HG02840 (cell line): ENCODE measurements around the gene KRTAP4-8.
"Not testable (repeated sequence)": the region's sequence is repeated elsewhere in the genome, so short reads cannot be mapped to it uniquely, and the experiment has no call there.

Experiments used
- ATAC-seq: cut with Tn5 transposase; IDR thresholded peaks from one replicate; pipeline ENCODE4 v1.9.1; 2021; ENCODE audit warnings: mild to moderate bottlenecking, moderate library complexity, moderate number of reproducible peaks; ENCODE audit not compliant: unreplicated experiment, low FRiP score

The KRTAP4-8 gene

DNA sequence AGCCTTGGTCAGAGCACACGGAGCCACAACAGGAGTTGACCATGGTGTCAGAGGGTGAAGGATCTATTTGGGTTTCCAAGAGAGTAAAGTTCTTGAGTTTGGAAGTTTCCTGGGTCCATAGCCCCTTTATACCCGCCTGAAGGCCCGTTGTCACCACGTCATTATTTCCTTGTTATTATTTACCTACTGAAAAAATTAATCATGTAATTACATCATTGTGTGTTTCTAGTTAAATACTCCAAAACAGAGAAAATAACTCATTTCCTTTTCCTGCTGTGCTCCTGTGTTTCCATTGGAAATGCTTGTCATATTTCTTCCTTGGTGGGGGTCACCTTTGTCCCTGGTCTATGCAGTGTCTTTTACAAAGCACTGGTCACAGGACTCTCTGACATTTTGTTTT is at the start of gene KRTAP4-8:
Gene KRTAP4-8, minus strand, starts transcription at position 101 of the 400 bp plus-strand sequence. Its CDS starts 58 bp downstream, at position 43.
- no peak for ATAC-seq

DNA sequence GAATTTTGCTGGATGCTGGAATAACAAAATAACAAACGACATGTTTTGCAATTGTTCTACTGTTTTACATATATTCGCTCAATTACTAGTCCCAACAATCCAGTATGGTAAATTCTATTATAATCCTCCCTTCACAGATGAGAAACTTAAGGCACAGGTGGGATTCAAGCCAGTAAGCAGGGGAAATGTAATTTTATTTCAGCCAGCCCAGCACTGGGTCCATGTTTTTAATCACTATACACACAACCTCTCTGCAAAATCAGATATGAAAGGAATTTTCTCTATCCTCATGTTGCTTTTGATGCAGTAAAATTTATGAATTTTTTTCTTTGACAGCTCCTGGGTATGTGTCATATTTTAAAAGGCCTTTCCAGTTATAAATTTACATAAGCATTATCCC is 47.3 kb upstream of the KRTAP4-8 start:
- no peak for ATAC-seq

DNA sequence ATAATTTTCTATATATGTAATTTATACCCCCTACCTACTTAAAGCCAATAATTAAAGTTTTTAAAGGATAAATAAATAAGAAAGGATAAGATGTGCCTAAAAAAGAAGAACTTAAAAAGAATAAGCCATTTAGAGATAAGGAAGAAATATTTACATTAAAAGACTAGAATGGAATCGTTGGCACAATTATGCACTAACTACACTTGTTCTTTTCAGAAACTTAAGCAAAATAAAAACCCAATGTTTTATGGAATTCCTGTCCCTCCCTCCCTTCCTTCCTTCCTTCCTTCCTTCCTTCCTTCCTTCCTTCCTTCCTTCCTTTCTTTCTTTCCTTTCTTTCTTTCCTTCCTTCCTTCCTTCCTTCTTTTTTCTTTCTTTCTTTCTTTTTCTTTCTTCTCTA is 46.9 kb upstream of the KRTAP4-8 start:
- no peak for ATAC-seq

- no peak for ATAC-seq
These were observed 43.4 kb upstream of the KRTAP4-8 start for GRCh38 chr17:41141361-41141760.

DNA sequence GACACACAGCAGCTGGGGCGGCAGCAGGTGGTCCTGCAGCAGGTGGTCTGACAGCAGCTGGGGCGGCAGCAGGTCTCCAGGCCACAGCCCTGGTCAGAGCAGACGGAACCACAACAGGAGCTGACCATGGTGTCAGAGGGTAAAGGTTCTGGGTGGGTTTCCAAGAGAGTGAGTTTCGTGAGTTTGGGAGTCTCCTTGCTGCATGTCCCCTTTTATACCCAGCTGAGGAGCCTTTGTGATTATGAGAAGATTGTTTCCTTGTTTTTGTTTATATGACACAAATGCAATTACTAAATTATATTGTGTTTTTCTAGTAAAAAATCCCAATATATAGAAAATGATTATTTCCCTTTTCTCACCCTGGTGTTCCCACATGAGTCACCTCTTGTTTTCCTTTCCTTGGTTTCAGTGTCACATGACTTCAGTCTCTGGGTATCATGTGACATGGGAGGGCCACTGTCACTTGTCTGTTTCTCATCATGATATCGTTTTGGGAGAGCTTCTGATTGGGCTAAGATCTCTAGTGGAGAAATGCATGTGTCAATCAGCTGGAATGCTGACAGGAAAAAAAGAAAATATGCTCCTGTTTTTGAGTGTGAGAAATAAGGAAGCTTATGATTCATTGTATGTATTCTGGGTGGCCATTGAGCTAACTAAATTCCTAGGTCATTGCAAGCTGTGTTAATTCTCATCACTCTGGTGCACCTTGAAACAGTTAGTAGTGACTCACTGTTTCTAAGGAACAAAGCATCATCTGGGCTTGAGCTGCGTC is 42.6 kb upstream of the KRTAP4-8 start, which contains the start of gene KRTAP4-6:
Gene KRTAP4-6, minus strand, starts transcription at position 185 of the 772 bp plus-strand sequence. Its CDS starts 57 bp downstream, at position 128.
- no peak for ATAC-seq

DNA sequence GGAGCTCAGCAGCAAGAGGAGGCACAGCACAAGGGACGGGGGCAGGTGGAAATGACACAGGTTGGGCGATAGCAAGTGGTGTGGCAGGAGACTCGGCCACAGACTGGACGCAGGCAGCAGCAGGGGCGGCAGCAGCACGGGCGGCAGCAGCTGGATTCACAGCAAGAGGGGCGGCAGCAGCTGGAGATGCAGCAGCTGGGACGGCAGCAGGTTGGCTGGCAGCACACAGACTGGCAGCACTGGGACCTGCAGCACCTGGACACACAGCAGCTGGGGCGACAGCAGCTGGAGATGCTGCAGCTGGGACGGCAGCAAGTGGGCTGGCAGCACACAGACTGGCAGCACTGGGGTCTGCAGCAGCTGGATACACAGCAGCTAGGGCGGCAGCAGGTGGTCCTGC is 41.9 kb upstream of the KRTAP4-8 start:
- ATAC-seq: not testable (repeated sequence)

DNA sequence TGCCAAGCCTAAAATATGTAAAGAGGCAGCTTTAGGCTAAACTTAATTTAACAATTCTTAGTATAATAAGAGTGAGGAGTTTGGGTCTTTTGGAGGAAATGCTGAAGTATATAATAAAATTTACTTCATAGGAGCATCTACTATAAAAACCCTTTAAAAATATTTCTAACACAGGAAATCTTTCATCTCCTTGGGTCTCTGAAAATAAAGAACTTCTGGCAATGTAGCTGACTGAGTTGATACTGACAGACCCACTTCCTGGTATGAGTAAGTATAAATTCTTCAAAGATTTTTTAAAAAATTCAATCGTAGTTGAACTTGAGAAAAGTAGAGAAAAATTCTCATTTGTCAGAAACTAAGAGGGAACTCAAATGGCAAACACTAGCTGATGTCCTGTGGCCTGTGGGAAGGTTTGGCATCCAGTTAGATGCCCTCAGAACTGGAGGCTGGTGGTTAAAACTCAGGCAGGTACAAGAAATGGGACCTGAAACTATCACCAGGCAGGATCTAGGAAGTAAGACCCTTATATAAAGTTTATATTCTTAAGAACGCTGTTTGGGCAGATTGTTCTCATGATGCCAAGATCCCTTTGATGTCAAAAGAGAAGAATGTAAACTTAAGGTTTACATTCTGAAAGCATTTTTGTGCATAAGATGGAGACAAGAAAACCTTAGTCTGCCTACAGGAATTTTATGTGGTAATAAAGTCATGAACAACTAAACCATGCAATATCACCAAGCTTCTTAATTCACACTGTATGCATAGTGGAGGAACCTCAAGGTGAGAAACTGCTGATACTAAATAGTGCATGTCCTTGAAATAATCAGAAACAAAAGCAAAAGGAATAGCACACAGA is 36.2 kb upstream of the KRTAP4-8 start:
- ATAC-seq: no peak

- ATAC-seq: no peak
These were observed 34.0 kb upstream of the KRTAP4-8 start for GRCh38 chr17:41131979-41132378.

GRCh38 chr17:41127371-41127770 is 29.4 kb upstream of the KRTAP4-8 start:
- ATAC-seq: no peak

DNA sequence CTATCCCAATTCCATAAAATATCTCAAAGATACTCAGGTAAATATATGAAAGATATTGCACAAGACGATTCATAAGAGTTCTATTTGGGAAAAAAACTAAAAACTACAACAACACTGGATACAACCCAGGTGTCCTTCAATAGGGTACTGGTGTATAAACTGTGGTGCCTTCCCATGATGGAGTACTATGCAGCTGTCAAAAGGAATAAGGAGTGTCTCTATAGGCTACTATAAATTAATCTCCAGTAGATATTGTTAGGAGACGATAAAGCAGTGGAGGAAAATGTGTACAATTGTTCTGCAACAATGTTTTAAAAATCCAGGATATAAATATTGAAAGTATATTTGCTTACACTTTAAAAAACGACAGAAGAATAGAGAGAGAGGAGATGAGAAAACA is 28.5 kb upstream of the KRTAP4-8 start:
- ATAC-seq: no peak

DNA sequence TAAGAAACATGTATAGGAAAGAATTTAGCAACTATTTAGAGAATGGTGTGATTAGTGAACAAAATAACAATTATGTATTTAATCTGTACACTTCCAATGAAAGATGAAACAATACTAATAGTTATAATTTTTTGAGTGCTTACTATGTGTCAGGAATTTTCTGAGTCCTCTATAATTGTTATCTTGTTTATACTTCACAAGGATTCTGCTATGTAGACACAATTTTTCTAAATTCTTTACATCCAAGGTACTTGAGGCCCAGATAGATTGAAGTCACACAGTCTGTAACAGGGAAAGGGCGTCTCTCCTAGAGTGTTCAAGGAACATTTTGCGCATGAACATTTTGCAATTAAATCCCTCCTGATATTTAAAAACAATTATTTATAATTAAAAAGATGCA is 27.1 kb upstream of the KRTAP4-8 start:
- ATAC-seq: no peak

GRCh38 chr17:41123991-41124371 is 26.0 kb upstream of the KRTAP4-8 start, which contains the start of gene KRTAP4-12:
Gene KRTAP4-12, minus strand, starts transcription at chr17:41124182. Its CDS starts 60 bp downstream, at chr17:41124122.
- not testable (repeated sequence) for ATAC-seq

- not testable (repeated sequence) for ATAC-seq
These were observed 25.5 kb upstream of the KRTAP4-8 start for GRCh38 chr17:41123292-41123990.

DNA sequence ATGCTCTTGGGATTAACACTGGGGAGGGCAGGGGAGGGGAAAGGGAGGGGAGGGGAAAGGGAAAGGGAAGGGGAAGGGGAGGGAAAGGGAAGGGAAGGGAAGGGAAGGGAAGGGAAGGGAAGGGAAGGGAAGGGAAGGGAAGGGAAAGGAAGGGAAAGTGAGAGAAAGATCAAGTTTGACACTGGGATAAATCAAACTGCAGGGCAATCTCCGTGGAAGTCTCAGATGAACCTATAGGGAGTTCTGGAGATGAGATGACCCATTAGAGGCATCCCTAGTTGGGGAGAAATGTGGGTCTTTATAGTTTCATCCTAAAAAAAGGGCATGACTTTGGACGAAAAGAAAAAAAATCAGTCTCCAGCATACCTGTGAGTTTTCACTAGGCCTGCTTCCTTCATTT is 23.8 kb upstream of the KRTAP4-8 start:
- no peak for ATAC-seq

DNA sequence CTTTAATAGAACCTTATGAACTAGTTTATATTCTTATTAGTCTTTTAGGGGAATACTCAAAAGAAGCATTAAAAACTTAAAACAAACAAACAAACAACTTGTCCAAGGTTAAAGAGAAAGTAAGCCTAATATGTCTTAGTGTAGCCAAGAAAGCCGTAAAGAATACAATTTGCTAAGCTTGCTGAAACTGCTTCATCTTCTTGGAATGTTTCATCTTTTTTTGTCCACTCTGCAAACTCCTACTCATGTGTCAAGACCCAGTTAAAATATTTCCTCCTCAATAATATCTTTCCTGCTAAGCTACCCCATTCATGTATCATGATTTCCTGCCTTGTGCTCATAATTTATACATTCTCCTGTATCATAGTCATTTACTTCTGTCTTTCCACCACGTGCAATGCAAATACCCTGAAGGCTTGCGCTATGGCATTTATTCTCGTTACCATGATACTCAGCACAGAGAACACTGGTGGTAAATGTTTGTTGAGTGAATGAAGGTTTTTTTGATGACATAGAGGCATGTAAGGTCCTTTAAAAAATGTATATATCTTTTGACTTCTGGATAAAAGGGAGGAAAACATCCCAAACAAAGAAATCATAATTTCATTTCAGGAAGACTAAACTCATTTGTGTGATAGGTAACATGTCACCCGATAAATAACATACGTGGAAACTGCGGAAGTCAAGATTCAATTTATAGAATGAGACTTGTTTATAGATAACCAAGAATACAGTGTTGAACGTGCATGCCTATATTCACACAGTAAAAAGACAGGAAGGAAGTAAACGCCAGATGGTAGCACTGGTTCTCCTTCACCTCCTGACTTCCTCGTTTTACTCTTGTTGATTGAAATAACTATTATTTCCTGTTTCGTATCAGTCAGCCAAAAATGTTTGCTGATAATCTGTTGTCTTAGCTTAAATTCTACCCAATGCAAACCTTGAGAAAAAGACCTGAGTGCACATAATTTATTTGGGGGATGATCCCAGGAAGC is 22.1 kb upstream of the KRTAP4-8 start:
- ATAC-seq: not testable (repeated sequence)

- no peak for ATAC-seq
These were observed 20.8 kb upstream of the KRTAP4-8 start for GRCh38 chr17:41118721-41119120.

- not testable (repeated sequence) for ATAC-seq
These were observed 20.0 kb upstream of the KRTAP4-8 start, which contains the start of gene KRTAP4-11 for GRCh38 chr17:41117846-41118386. Gene KRTAP4-11, minus strand, starts transcription at chr17:41118373. Its CDS starts 58 bp downstream, at chr17:41118315.

DNA sequence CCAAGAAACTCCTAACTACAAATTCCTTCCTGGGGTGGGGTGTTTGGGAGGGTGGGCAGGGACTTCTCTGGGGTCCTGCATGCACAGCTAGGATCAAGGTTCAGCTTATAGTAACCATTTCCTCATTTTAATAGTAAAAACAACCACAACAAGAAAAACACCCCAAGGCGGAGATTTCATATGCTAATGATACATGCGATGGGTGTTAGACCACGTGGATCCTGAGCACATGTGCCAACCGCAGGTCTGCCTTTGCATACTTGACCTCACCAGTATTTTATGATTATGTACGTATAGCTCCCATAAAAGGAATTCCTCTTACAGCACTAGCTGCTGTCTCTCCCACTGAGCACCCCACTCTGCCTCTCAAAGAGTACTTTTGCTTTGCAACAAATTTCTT is 18.4 kb upstream of the KRTAP4-8 start:
- ATAC-seq: no peak
